HG03460 (cell line): ENCODE results near the gene RNF5.
"Not testable (repeated sequence)": the region's sequence is repeated elsewhere in the genome, so short reads cannot be mapped to it uniquely, and the experiment has no call there.

Experiments used
- ATAC-seq: cut with Tn5 transposase; IDR thresholded peaks from one replicate; pipeline ENCODE4 v1.9.1; 2021; ENCODE audit not compliant: unreplicated experiment

Gene RNF5

DNA sequence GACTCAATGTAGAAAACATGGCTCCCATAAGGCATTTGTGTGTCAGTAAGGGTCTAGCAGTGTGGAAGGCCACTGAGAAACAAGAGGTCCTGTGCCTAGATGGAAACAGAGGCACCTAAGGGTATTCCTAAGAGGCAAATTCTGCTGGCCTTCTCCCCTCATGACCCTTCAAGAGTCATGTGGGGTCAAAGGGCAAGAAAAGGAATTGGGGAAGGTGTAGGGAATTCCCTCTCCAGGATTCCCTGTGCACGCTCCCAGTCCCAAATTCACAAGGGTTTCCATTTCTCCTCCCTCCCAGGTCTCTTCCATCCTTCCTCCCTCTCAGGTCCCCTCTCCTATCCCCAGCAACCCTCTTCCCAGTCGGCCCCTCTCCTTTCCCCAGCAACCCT, 2.9 kb upstream of the RNF5 start:
- no peak for ATAC-seq

DNA sequence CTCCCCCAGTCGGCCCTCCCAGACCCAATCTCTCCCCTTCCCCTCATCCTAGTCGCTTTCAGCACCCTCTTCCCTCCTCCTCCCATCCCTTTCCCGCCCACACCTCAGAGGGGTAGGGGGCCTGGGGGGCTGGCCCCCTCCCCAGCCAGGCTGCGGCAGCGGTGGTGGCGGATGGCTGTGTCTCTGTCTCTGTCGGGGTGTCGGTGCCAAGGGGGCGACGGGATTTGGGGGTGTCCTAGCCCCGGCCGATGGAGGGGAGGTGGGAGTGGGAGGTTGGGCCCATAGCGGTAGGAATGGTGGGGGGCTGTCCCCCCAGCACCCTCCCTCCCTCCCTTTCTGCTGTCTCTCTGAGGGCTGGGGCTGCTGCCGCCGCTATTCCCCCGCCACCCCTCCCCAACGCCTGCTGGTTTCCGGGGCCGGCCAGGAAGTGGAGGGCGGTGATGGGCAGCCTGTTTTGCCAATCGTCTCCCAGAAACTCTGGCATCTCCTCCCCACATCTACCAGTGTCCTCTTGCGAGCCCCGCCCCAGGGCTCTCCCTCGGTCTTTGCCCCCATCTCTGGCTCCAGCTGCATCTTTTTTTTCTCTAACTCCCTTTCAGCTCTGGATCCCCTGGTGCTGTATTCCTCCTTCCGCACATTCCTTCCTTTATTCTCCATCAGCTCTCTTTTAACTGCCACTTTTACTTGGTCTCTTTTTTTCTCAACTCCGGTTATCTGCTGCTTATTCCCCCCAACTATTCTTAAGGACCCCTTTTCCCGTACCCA, 2.3 kb upstream of the RNF5 start, which contains the start of gene AGPAT1:
TSS of gene AGPAT1 (minus strand) at position 374 of the 765 bp plus-strand sequence. CDS start 4,588 bp downstream, outside the sequence.
- ATAC-seq: peak; percentile 40

DNA sequence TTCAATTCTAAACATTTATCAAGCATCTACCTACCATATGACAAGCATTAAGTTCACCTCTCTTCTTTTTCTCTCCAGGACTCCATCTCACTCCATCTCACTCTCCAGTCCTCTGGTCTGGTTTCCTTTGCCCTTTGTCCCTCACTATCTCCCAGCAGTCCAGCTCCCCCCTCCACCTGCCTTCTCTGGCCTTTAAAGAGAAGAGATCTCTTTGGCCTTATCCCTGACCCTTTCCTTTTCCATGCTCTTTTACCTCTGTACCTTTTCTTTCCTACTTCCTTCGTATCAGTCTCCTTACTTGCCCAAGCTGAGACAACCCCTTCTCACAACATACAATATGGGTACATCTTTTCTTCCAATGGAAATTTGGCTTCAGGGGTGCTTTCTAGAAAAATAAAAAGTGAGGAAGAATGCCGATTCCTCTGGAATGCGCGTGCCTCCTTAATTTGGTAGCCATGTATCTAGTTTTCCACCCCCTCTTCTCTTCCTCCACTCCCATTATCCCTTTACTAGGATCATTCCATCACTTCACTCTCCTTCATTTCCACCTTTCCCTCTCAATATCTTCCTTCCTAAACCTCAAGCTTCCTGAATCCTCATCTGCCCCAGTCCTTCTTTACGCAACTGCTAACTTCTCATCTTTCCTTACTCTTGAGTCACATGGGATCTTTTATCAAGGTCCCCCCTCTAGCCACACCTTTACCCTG, 1.6 kb upstream of the RNF5 start:
- ATAC-seq: no peak

DNA sequence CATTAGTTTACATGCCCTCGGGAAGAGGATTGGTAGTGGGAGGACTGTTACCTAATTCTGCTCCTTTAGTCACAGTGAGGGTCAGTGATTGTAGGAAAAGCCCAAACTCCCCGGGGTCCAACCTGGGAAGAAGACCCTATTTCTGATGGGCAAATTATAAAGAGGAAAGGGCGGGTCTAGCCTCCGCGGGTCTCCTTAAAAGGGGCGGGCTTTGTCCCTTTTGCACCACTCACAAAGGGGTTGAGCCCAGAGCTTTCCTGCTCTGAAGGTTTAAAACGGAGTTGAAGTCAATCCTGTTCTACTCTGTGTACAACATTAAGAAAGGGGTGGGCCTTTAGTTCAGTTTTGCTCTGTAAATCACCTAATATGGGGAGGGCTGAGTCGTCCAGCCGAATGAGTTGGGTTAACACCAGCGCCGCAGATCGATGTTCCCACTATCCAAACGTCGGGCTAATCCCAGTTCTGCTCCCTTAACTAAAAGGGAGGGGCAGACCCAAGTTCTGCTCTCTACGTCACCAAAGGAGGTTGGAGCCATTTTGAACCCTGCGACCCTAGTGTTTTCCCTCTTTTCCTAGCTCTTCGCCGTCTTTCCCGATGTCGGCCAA, 920 bp upstream of the RNF5 start:
- ATAC-seq: no peak

DNA sequence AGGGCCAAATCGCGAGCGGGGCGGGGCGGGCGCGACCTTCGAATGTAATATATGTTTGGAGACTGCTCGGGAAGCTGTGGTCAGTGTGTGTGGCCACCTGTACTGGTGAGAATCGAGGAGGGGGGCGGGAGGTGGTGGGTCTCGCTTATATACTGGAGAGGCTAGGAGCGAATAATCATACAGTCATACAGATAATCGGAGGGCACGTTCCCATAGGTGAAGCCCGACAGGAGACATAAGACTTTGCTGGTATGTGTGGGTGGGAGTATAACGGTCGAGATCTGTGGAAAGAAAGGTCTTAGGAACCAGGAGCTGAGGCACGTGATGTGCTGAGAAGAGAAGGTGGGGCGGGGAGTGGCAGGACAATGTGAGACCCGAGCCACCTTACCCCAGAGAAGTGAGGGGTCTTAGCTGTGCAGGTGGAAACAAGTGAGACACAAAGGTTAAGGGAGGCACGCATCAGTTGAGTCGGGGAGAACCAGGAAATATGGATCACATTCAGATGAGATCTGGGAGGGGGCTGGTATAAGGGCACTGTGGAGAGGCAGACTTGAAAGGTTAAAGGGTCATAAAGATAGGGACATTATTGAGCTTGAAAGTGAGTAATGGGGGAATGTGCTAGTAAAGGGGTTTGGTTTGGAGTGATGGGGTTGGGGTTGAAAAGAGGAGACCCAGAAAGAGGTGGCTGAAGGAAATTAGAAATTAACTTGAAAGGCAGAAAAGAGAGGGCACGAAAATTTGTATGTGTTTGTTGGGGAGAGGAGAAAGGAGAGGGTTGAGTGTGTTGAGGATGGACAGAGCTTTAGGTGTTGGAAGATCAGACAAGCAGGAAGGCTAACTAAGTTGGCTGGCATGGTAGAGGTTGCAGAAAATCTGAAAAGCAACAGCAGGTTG, 589 bp downstream of the RNF5 start:
- no peak for ATAC-seq

DNA sequence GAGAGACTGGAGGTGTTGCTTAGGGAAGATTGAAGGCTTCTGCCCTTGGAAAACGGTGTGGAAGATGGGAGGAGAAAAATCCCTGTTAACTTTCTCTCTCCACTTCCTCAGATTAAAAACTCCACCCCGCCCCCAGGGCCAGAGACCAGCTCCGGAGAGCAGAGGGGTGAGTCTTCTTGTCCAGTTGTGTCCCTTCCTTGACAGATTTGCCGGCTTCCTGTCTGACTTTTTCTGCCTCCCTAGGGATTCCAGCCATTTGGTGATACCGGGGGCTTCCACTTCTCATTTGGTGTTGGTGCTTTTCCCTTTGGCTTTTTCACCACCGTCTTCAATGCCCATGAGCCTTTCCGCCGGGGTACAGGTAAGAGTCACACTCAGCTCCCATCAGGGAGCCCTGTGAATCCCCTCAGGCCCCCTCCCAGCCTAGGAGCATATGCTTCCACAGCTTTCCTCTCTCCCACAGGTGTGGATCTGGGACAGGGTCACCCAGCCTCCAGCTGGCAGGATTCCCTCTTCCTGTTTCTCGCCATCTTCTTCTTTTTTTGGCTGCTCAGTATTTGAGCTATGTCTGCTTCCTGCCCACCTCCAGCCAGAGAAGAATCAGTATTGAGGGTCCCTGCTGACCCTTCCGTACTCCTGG, 1.7 kb downstream of the RNF5 start:
- ATAC-seq: no peak

DNA sequence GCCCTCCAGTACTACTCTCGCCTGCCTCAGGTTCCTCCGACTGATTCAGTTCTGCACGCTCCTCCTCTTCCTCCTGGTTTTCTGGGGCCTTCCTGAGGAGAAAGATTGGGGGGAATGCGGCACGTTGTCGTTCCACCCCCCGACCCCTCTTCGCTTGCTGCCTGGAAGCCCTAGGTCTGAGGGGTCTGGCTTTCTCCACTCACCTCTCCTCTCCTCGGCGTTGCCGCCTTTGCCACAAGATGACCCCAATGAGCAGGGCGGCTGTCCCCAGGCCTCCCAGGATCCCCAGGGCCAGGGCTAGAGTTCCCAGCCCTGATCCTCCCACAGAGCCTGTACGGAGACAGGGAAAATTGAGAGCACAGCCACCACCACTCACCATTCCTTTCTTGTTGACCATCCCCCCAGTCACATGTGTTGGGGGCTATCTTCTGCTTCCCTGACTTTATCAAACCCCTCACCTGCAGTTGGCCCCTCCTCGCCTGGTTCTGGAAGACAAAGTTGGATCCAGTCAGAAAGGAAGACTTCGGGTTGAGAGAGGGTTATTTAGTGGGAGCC, 3.0 kb downstream of the RNF5 start:
- no peak for ATAC-seq

DNA sequence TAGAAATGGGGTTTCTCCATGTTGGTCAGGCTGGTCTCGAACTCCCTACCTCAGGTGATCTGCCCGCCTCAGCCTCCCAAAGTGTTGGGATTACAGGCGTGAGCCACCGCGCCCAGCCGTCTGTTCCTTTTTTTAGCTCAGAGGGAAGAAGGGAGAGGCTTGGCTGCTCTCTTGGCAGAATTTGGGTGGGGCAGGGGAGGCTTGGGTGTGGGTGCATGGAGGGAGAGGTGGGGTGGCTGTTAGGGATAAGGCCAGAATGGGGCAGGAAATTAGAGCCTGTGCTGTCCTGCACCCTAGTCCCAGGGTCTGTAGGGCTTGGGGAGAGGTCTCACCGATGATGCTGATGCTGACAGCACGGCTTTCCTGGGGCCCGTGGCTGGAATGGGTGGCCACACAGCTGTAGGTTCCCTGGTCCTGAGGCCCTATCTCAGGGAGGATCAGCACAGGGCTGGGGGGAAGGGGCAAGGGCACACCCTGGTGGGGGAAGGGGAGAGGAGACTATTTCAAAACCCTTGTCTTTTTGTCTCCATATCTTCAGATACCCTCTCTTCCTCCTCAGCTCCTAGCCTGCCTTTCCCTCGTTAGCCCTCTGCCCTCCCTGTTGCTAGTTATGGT, 3.8 kb downstream of the RNF5 start:
- ATAC-seq: no peak

DNA sequence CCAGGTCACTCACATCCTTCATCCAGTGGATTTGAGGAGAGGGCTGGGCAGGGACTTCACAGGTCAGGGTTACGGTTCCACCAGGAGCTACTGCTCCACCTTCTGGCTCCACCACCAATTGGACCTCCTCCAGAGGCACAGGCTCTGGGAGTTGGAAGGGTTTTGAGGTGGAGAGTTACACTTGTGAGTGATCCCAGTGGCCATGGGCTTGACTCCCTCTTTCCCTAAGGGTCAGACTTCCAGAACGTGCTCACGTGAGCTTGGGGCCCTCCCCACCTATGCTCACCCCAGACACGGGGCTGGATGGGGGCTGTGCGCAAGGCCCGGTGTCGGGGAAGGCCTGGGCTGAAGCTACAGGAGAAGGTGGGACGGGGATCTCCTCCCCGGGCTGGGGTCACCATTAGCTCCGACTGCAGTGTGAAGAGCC, 4.4 kb downstream of the RNF5 start:
- no peak for ATAC-seq

DNA sequence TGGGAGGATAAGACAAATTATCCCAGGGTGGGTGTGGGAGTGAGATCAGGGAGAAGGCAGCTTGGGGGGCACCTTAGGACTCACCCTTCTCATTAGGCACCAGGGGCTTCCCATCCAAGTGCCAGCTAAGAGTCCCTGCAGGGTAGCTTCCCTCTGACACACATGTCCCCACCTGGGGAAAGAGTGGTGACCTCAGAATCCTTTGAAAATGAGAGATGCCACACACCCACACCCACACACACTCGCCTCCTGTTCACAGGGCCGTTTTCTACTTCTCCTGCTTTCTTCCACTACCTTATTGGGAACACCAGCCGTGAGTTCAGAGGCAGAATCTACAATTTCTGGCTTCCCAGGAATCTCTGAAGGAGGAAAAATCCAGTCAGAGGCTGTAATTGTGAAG, 4.8 kb downstream of the RNF5 start:
- ATAC-seq: no peak

DNA sequence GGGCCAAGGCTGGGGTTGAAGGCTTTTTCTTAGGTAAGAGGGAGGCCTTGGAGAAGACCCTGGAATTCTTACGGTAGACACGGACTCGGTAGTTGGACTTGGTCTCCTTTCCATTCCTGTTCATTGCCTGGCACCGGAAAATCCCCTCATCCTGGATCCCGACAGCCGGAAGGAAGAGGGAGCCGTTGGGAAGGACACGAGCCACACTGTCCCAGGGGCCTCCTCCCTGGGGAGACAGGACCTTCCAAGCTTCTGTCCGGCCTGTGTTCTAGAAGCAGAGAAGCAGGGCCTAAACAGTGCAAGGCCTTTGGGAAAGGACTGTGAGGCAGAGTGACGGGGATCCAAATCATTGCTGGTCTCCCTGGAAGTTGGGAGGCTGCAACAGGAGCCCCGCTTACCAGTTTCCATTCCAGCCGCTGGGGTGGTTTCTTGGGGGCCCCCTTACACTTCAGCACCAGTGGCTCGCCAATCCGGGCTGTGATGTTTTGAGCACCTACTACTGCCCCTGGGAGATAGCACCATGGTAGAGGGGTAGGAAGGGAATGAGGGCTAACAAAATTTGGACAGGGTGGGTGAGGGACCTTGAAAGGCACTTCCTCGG, 5.4 kb downstream of the RNF5 start:
- no peak for ATAC-seq

DNA sequence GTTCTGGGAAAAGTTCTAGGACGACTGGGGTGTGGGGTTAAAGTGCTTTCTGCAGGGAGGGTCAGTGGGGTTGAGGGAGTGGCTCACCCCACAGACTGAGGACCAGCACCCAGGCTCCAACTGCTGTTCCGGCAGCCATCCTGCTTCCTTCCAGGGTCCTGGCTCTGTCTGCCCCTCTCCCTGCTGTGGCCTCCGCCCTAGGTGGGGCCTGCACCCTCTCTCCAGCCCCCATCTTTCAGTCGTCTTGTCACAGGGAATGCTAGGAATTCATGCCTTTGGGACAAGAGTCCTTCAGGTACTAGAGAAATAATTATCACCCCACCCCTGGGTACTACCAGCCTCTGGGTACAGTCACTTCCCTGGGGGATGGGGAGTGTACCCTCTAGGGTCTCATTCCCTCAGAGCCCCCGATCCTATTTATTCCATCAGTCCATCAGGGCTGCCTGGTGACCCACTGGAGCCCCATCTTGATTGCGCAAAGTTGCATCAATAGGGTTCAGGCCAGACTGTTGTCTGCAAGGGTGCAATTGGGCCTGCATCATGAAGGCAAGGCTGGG, 6.0 kb downstream of the RNF5 start, which contains the start of gene AGER:
TSS of gene AGER (minus strand) at position 170 of the 557 bp plus-strand sequence. CDS start at position 139, 31 bp downstream.
- ATAC-seq: no peak

DNA sequence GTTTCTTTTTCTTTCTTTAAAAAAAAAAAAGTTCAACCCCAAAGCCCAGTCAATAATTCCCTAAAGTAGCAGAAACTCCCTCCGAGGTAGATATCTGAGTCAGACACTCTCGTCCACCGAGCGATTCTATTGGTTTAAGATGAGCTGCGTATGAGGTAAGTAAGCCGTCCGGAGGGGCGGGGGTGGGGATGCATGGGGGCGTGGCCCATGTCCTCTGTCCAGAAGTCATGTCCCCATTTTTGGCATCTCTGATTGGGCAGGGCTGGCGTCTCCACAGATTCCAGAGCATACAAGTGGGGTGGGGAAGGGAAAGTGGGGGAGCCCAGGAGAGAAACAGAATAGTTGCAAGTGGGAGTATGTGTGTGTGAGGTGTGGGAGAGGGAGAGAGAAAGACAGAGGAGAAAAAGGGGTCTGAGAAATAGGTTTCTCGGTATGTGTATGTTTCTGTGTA, 7.5 kb downstream of the RNF5 start:
- not testable (repeated sequence) for ATAC-seq

DNA sequence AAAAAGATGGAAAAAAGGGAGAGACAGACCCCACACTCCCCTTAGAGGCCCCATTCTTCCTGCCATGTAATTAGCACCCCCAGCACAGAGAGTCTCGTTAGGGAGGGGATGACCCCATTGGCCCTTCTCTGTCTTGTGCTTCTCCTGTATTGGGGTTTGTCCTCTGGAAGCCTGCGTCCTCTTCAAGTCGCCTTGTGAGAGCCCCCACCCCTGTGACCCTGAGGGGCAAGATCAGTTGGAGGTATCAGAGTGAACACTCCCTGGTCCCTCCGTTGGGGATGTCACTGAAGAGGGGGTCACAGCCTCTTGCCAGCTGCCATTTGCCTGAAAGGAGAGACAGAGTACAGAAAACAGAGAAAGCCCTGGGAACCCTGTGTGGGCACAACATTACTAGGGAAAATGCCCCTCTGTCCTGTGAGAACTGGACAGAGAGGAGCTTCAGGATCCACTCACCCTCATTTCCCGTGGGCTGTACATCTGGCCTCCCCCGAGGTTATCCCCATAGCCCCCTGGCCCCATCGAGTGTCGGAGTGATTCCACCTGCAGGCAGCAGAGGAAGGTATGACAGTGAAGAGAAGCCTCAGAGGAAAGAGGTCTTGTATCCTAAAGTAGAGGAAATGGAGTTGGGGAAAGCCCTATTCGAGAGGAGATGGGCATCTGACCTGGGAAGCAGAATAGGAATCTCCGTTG, 8.1 kb downstream of the RNF5 start:
- not testable (repeated sequence) for ATAC-seq

DNA sequence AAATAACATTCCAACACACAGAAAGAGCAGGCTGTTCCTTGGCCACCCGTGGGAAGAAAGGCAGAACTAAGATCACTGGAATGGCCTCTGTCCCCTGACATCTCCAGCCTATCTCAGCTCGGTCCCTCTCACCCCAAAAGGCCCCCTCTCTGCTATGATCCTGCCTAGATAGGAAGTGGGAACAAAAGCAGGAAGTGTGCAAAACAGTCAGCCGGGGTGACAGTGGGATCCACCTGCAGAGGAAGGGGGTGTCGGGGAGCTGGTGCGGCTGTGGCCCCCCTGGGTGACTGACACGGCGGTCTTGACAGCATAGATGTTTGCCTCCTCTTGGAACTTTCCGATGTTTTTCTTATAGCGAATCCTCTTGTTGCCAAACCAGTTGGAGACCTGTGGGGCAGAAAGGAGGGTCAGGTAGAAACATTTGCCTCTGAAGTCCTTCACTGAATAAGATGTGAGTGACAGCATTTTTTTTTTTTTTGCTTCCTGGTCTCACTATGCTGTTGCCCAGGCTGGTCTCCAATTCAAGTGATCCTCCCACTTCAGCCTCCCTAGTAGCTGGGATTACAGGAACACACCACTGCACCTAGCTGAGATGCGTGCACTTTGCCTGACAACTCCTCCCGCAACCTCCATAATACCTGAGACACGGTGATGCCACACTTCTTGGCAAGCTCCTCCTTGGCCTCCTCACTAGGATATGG, 9.0 kb downstream of the RNF5 start:
- no peak for ATAC-seq

DNA sequence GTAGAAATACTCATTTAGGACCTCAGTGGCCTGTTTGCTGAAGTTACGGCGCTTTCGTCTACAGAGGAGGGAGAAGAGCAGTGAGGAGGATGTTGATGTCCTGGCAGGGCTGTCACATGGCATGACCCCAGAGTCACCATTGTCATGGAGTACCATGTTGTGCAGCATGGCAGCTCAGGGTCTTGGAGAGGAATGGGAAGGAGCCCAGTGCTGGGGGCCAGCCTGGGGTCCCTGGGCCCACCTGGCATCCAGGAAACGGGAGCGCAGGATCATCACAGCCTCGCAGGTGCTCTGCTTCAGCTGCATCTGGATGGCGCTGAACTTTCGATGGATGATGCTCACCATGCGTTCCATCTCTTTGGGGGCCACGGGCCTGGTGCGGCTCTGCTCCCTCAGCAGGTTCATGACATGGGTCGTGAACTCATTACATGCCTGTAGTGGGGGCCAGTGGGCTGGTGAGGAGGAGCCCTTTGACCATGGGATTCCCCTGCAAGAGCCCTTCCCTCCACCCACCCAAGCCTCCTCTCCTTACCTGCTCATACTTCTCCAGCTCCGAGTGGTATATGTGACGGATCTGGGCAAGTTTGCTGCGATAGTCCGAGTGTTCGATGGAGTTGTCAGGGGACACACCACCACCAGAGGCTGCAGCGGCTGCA, 9.6 kb downstream of the RNF5 start:
- not testable (repeated sequence) for ATAC-seq
